NOMO-1 (cell line): ENCODE measurements around the gene SUGCT.

Source experiments
- DNase-seq, 2 experiments: peaks; one replicate each; lab custom pipeline; 2025; ENCODE audit not compliant: unreplicated experiment in 2 of 2; lab: John Stamatoyannopoulos, UW

SUGCT gene

DNA sequence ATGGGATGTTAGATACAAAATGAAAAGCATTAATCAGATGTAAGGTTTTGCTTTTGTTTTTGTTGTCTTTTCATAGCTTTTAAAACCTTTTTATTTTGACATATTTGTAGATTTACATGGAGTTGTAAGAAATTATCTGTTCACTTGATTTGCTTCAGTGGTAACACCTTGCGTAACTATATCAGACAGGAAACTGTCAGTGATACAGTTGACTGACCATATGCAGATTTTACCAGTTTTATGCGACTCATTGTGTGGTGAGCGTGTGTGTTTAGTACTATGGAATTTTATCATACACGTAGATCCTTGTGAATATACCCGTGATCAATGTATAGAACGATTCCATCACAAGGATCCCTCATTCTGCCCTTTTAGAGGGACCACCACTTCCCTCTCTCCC lies 701.4 kb downstream of the SUGCT start:
- peak in 1 of 2 experiments; percentile 74 for DNase-seq

- no peak for DNase-seq
Observed at GRCh38 chr7:40839881-40840280, 705.1 kb downstream of the SUGCT start.

GRCh38 chr7:40840990-40841389 lies 706.2 kb downstream of the SUGCT start:
- no peak for DNase-seq

DNA sequence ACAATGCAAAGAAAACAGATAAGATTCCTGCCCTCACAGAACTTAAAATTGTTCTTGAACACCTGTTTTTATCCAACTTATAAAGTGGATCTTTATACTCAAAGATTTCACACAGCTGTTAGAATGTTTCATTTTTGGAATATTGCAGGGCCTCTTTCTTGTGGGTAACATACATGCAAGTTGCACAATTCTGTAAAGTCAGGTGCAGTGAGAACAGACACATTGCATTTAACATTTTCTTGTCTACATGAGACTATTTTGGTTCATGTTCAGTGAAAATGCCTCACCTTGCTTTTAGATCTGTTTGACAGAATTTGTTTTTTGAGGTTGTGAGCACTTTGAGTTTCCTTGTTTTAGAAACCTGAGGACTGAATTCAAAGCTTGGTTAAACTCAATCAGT lies 707.8 kb downstream of the SUGCT start:
- no peak for DNase-seq

DNA sequence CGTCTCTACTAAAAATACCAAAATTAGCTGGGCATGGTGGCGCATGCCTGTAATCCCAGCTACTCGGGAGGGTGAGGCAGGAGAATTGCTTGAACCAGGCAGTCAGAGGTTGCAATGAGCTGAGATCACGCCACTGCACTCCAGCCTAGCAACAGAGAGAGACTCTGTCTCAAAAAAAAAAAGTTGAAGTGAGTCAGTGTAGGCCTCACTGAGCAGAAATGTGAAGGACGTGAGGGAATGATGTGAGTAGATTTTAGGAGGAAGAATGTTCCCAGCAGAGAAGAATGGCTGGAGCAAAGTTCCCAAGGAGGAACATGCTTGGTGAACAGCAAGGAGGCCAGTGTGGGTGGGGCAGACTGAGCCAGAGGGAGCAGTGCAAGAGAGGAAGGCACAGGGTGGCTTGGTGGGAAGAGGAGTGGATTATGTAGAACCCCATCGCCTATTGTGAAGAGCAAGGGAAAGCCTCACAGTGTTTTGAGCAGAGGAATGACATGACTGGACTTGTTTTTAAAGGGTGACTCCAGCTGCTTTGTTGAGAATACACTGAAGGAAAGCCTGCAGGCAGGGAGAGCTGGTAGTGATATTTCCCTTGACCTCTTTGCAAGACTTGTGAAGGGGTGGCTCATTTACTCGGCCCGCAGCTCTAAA lies 708.7 kb downstream of the SUGCT start:
- DNase-seq = no peak

DNA sequence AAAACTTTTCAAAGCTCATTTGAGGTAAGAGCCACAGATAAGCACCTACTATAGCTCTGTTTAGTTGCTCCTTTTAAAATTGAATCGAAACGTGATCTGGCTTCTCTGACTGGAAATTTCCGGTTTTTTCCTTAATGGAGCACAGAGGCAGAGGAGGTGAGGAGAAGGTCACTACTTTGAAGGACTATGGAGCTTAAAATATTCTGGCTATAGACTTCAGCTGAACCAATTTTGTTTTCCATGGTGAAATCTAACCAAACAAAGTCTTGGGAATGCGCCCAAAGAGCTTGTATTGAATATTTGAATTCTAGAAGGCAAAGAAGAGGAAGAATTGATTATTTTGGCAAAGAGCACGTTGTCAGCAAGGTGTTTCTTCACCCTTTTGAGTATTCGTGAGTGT lies 711.1 kb downstream of the SUGCT start:
- no peak for DNase-seq

- no peak for DNase-seq
Observed at GRCh38 chr7:40847921-40848320, 713.1 kb downstream of the SUGCT start.

- no peak for DNase-seq
Observed at GRCh38 chr7:40848541-40849221, 713.9 kb downstream of the SUGCT start.

GRCh38 chr7:40850017-40850416 lies 715.2 kb downstream of the SUGCT start:
- no peak for DNase-seq

- no peak for DNase-seq
Observed at GRCh38 chr7:40851001-40851400, 716.2 kb downstream of the SUGCT start.

GRCh38 chr7:40859076-40859475 lies 724.3 kb downstream of the SUGCT start:
- DNase-seq = no peak

- no peak for DNase-seq
Observed at GRCh38 chr7:40859965-40860543, 725.2 kb downstream of the SUGCT start.

DNA sequence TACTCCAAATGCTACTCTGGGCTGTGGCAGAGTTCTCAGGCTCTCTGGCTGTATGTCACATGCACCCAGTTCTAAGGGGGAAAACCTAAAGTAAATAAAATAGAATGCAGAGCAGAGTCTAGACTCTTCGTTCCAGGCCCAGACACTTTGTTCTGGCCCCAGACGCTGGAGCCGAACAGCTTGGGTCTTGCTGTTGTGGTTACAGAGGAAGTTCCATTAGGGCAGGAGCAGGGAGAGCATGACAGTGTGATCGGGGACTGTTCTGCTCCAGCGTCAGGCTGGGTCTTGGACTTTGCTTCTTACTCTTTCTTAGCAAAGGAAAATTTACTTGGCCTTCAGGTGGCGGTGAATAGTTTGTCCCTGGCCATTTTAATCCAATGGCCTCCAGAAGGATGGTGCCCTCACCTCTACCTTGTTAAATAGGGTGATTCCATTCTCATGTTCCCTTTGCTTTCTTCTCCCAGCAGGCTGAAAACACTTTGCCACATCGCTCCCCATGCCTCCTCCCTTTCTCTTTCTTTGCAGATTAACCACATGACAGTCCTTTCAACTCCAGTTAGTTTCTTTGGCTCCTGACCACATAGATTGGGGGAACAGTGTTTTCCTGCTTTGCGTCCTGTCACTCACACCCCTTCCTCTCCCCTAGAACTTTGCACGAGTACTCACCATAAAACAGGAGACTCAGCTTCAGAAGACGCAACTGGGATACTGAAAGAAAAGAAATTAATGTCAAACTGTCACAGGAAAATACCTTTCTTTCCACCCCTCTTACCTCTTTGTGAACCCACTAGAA lies 730.8 kb downstream of the SUGCT start:
- no peak for DNase-seq

DNA sequence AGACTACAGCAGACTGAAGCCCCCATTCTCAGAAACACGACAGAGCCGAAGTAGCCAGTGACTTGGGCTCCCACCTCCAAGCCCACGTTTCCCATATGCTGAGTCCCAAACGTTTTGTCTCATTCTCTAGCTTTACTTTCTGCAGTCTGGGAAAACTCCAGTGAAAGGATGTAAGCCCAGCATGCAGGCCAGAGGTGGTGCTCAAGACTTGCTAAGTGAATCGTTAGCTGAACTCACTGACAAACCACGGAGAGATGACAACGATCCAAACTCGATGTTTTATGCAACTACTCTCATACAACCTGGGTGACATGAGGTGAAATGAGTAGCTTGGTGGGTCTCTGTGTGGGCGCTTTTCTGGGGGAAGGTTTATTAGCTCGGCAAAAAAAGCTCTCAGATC lies 731.8 kb downstream of the SUGCT start:
- DNase-seq = no peak

DNA sequence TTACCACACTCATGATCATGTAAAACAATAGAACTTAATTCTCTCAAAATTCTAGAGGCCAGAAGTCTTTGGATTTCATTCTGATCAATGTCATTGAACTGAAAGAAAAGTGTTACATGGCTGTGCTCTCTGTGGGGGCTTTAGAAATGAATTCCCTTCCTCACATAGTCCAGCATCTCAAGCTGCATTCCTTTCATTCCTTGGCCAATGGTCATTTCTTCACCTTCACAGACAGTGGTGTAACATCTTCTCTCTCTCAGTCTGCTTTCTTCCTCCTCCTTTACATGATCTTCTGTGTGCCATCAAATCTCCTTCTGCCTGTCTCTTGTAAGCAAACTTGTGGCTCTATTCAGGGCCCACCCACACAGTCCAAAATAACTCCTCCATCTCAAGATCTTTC lies 735.3 kb downstream of the SUGCT start:
- no peak for DNase-seq

DNA sequence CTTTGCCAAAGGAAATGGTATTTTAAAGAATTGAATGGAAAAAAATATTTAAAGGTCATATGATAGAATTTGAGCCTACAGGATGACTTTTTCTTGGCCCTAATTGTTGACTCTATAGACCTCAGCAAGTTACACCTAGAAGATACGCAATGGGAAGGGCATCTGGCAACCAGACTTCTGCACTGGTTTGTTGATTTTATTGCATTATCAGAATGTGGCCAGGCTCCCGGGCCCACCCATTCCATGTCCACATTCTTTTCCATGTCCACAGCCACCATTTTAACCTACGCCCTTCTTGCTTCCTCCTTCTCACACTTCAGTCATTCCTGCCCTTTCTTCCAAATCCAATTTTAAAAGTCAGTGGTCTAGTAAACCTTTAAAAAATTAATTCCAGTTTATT lies 738.4 kb downstream of the SUGCT start:
- DNase-seq = no peak

GRCh38 chr7:40874756-40875155 lies 740.0 kb downstream of the SUGCT start:
- DNase-seq = no peak

GRCh38 chr7:40876601-40877000 lies 741.8 kb downstream of the SUGCT start:
- no peak for DNase-seq

DNA sequence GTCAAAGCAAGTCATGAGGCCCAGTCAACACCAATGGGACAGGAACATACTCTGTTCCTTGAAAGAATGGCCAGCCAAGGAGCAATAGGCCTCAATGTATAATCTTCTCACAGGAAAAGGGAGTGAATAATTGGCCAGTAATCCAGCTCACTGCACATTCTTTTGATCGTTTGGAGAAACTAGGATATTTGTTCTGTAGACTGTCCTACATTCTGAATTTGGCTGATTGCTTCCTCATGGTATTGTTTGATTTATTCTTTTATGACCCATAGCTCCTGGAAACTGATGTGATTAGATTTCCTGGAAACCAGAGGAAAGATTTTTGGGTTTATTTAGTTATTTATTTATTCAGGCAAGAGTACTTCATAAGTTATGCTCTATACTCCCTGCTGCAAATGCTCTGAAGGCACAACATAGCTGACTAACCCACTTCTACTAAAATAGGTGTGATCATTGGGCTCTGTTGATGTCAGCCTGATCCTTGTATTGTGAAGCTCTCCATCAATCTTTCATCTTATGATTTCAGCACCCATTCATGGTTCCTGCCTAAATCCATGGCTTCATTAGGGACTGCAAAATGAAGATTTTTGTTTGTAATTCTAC lies 745.2 kb downstream of the SUGCT start:
- DNase-seq = no peak

- DNase-seq = no peak
Observed at GRCh38 chr7:40880581-40880980, 745.8 kb downstream of the SUGCT start.

- no peak for DNase-seq
Observed at GRCh38 chr7:40881405-40881926, 746.7 kb downstream of the SUGCT start.
